ENCODE results near the gene RIOX2. TPM values are rescaled to one million over a fixed set of nuclear protein-coding genes. Genes with fewer than 3 reads are reported as not detected.

Gene RIOX2
- total and polyA plus RNA-seq, 2 of the 13 experiments (the other 11 are each of a cell fraction or from before 2014, with no cell fraction given) = 19.9 to 43.3 TPM

DNA sequence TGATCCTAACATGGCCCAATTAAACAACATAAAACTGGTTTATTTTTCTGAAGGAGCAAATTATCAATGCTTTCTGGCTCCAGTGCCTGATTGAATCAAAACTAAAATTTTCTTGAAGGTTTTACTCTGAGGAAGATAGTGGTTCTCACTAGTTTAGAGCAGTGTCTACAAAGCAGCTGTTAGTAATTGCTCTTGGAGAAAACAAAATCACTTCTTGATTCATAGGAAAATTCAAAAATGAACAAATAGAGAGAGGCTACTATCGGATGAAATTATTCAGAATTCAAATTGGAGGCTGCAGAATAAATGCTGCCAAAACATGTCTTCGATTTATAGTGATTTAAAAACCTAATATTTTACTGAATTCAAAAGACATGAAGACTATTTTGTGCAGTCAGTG lies 15.1 kb upstream of the RIOX2 start:
- H3K79me2 ChIP-seq (ENCODE audit: insufficient read depth, low read length) = no peaks in the 10 kb centered on the region
- CTCF ChIA-PET (ENCODE audit: low intra/inter-chr PET ratio, low total read pairs) = no interaction called here
- H3K9ac ChIP-seq (ENCODE audit: insufficient read depth, low read depth, low read length) = no peak overlapping the region
- peaks cover 27% of the 10 kb centered on the region for H3K4me1 ChIP-seq (ENCODE audit: insufficient read depth, low read length)
- no TSS peak for BruUV-seq (replicated peaks)
- no peak for DNase-seq (ENCODE audit: low spot score)
- no peak for FAIRE-seq
- 54% methylated on average over 2 of the region's 2 CpGs for WGBS (ENCODE audit: low lambda C conversion rate)
- no peak for ATAC-seq
- TF ChIP-seq MXI1 (IDR thresholded peaks at IDR 0.05; ENCODE audit: borderline replicate concordance, low read depth, low read length) (no peak), SYNCRIP (IDR thresholded peaks at IDR 0.05; ENCODE audit: insufficient read depth, low read depth, low read length) (no peak)
- H2AFZ ChIP-seq (ENCODE audit: low read length) = no peak overlapping the region
- H3K9me3 ChIP-seq (ENCODE audit: low read length) = no peaks in the 10 kb centered on the region
- intact Hi-C loops (cut with micrococcal nuclease; ENCODE audit: unreplicated experiment) = no loop called here
- no peaks in the 10 kb centered on the region for H4K20me1 ChIP-seq (ENCODE audit: insufficient read depth, low read length)
- no peaks in the 10 kb centered on the region for H3K27me3 ChIP-seq (ENCODE audit: control insufficient read depth in 1 of 2, insufficient read depth in 2 of 2, low read length in 2 of 2)
- H3K4me2 ChIP-seq (ENCODE audit: low read depth, low read length) = no peak overlapping the region
- POLR2A ChIA-PET = no interaction called here
- in situ Hi-C loops (cut with HindIII; ENCODE audit: extremely low pct_ligation_motif_present, low pct_unique_long_range_greater_than_20kb) = no loop called here
- no peaks in the 10 kb centered on the region for H3K36me3 ChIP-seq (replicated peaks in 1 of 2; ENCODE audit: control insufficient read depth in 1 of 2, insufficient read depth in 2 of 2, low read length in 2 of 2)
- no peak overlapping the region for H3K4me3 ChIP-seq (replicated peaks in 1 of 3; ENCODE audit: insufficient read depth in 1 of 3, low read depth in 2 of 3, low read length in 3 of 3)
- no peak overlapping the region for H3K27ac ChIP-seq (ENCODE audit: extremely low read length, insufficient read depth, low read length)

- no peak overlapping the region for H3K27ac ChIP-seq (ENCODE audit: extremely low read length, insufficient read depth, low read length)
- H3K9me3 ChIP-seq (ENCODE audit: low read length) = no peaks in the 10 kb centered on the region
- H3K4me2 ChIP-seq (ENCODE audit: low read depth, low read length) = no peak overlapping the region
- H3K4me1 ChIP-seq (ENCODE audit: insufficient read depth, low read length) = peaks cover 20% of the 10 kb centered on the region
- intact Hi-C loops (cut with micrococcal nuclease; ENCODE audit: unreplicated experiment) = no loop called here
- CTCF ChIA-PET (ENCODE audit: low intra/inter-chr PET ratio, low total read pairs) = no interaction called here
- POLR2A ChIA-PET = no interaction called here
- no TSS peak for BruUV-seq (replicated peaks)
- no peak overlapping the region for H3K4me3 ChIP-seq (replicated peaks in 1 of 3; ENCODE audit: insufficient read depth in 1 of 3, low read depth in 2 of 3, low read length in 3 of 3)
- H4K20me1 ChIP-seq (ENCODE audit: insufficient read depth, low read length) = no peaks in the 10 kb centered on the region
- no peak for FAIRE-seq
- DNase-seq (ENCODE audit: low spot score) = no peak
- no peaks in the 10 kb centered on the region for H3K36me3 ChIP-seq (replicated peaks in 1 of 2; ENCODE audit: control insufficient read depth in 1 of 2, insufficient read depth in 2 of 2, low read length in 2 of 2)
- H3K9ac ChIP-seq (ENCODE audit: insufficient read depth, low read depth, low read length) = no peak overlapping the region
- no peak overlapping the region for H2AFZ ChIP-seq (ENCODE audit: low read length)
- ATAC-seq = no peak
- WGBS (ENCODE audit: low lambda C conversion rate) = 73% methylated on average over 2 of the region's 2 CpGs
- H3K79me2 ChIP-seq (ENCODE audit: insufficient read depth, low read length) = no peaks in the 10 kb centered on the region
- H3K27me3 ChIP-seq (ENCODE audit: control insufficient read depth in 1 of 2, insufficient read depth in 2 of 2, low read length in 2 of 2) = no peaks in the 10 kb centered on the region
- in situ Hi-C loops (cut with HindIII; ENCODE audit: extremely low pct_ligation_motif_present, low pct_unique_long_range_greater_than_20kb) = no loop called here
- TF ChIP-seq, protein P1, sequence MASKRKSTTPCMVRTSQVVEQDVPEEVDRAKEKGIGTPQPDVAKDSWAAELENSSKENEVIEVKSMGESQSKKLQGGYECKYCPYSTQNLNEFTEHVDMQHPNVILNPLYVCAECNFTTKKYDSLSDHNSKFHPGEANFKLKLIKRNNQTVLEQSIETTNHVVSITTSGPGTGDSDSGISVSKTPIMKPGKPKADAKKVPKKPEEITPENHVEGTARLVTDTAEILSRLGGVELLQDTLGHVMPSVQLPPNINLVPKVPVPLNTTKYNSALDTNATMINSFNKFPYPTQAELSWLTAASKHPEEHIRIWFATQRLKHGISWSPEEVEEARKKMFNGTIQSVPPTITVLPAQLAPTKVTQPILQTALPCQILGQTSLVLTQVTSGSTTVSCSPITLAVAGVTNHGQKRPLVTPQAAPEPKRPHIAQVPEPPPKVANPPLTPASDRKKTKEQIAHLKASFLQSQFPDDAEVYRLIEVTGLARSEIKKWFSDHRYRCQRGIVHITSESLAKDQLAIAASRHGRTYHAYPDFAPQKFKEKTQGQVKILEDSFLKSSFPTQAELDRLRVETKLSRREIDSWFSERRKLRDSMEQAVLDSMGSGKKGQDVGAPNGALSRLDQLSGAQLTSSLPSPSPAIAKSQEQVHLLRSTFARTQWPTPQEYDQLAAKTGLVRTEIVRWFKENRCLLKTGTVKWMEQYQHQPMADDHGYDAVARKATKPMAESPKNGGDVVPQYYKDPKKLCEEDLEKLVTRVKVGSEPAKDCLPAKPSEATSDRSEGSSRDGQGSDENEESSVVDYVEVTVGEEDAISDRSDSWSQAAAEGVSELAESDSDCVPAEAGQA (IDR thresholded peaks at IDR 0.05; ENCODE audit: low read depth) = no peak
- TF ChIP-seq, protein P1 (CRISPR knock-in tag; IDR thresholded peaks at IDR 0.05; ENCODE audit: borderline replicate concordance) = no peak
- no peak for TF ChIP-seq ETV6 (CRISPR knock-in tag; conservative IDR thresholded peaks at IDR 0.05)
- no peak for TF ChIP-seq IKZF4 (CRISPR knock-in tag; IDR thresholded peaks at IDR 0.05; ENCODE audit: borderline replicate concordance, low read depth, not compliant biosample characterization)
- TF ChIP-seq ZNF770 (CRISPR knock-in tag; IDR thresholded peaks at IDR 0.05) = no peak
These were observed 11.8 kb upstream of the RIOX2 start for GRCh38 chr3:97983933-97984491.

Measured in HepG2 (cell line).